Stimulated activated CD4-positive, alpha-beta T cell treated with anti-CD3 and anti-CD28 coated beads, TNF-alpha, amount 100 ng/mL, for 4 hours (primary cell): ENCODE measurements around the gene CELF2.
A peak's percentile ranks its signal among the peaks of the same experiment; 100 is the strongest.

Source experiments
- DNase-seq, 3 experiments: peaks; one replicate each; pipeline ENCODE4 v3.0.0-alpha.2; 2020; ENCODE audit warnings: low read depth in 3 of 3

CELF2 gene

GRCh38 chr10:11223081-11223480 lies 205.4 kb downstream of the CELF2 start:
- DNase-seq: no peak

DNA sequence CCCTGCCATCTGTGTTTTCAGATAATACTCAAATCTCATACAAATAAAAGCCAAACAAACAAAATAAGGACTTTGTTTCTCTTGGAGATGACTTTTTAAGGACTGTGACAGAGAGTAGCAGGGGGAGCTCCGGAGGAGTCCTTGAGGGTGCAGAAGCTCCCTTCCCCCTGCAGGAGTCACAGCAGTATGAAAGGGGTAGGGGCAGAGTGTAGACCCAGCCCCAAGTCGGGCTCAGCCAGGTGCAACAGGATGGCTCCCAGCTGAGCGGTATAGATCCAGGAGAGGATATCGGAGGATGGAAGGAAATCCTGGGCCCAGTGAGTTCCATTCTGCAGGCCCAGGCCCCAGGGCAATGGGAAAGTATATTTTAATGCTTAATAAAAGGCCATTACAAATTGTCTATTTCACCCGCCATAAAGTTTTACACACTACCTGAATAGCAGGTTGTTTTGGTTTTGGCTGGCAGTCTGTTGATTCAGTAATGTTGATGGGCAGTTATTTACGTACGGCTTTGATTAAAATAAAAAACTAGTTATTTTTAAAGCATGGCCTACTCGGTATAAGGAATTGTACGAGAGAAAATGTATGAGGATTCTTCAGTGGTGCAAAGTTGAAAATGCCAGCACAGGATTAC lies 206.0 kb downstream of the CELF2 start:
- DNase-seq: no peak

- no peak for DNase-seq
Measured at GRCh38 chr10:11224321-11224720, 206.6 kb downstream of the CELF2 start.

- DNase-seq: no peak
Measured at GRCh38 chr10:11224792-11225416, 207.2 kb downstream of the CELF2 start.

DNA sequence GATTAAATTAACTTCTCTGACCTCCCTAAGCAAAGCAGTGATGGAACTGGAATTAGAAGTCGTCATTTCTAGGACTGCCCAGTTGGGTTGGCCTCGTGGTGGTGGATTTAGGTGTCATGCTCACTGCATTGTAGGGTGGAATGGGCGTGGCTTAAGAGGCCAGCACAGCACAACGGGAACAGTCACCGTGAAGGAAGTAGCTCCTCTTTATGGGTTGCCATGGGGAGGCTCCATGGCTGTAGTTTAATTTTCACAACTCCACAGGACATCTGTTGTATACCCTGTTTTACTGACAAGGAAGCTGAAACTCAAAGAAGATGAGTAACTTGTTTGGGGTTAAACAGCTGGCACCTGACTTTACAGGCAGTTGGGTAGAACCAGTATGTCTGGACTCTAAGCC lies 208.3 kb downstream of the CELF2 start:
- DNase-seq: peak in 2 of 3 experiments; percentile 32 to 36

GRCh38 chr10:11227103-11227502 lies 209.4 kb downstream of the CELF2 start:
- no peak for DNase-seq

DNA sequence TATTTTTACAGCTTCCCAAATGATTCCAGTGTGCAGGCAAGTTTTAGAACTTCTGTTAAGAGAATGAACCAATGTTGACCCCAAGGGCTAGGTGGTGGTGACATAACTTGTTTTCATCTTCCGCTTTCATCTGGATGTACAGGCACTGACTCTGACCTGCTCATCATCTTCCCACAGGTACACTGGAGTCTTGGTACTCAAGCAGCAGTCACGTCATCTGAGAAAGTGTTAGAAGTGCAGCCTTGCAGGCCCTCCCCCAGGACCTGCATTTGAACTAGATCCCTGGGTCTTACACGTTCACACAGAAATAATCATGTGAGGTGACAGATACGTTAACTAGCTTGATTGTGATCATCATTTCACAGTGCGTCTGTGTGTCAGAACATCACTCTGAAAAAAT lies 212.2 kb downstream of the CELF2 start:
- no peak for DNase-seq

GRCh38 chr10:11230498-11231167 lies 213.0 kb downstream of the CELF2 start:
- no peak for DNase-seq

DNA sequence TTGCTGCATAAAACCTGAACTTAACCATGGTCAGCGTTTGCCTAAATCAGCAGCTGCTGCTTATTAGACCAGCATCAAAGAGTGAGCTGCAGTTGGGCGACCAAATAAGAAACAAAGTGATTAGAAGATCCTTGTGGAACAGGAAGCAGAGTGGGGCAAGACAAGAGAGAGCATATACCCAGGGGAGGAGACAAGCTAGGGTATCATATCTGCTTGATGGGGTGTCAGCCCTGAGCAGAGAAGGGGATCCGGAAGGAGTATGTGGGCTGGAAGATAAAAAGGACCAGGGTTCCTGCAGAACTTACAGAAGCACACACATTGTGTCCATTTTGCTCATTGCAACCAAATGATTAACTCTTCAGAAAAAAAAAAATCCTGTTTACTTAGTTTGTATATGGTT lies 213.6 kb downstream of the CELF2 start:
- DNase-seq: no peak

DNA sequence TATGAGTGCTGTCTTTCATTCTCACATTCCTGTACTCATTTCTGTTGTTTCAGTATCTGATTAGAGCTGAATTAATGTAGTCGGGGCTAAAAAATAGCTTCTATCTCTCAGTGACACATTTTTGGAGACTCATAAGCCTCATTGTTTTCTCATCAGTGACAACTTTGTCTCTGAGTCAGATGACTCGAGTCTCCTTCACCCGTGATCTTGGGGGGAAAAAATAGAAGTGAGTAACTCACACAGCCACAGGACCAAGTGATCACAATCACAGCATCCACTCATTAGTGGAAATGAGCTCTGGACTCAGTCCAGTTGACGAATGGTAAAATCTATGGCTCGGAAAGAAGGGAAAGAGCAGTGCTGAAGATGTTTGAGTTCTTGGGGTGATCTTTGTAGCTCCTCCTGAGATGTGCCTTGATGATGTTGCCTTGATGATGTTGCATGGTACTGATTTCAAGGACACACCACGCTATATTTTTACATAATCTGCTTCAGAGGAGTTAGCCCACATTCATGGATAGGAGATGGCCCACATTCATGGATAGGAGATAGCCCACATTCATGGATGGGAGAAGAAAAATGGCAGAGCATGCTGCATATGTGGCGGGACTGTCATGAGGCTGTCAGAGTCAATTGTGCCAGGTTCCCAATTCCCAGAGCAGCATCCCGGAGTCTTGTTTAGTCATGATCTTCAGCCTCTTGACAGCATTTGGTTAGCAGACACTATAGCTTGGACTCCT lies 214.7 kb downstream of the CELF2 start:
- DNase-seq: no peak

- no peak for DNase-seq
Measured at GRCh38 chr10:11234857-11235531, 217.3 kb downstream of the CELF2 start.

- no peak for DNase-seq
Measured at GRCh38 chr10:11235771-11236170, 218.1 kb downstream of the CELF2 start.

GRCh38 chr10:11236234-11236633 lies 218.6 kb downstream of the CELF2 start:
- DNase-seq: no peak

GRCh38 chr10:11237571-11237970 lies 219.9 kb downstream of the CELF2 start:
- no peak for DNase-seq

GRCh38 chr10:11238893-11239292 lies 221.2 kb downstream of the CELF2 start:
- DNase-seq: no peak

- DNase-seq: no peak
Measured at GRCh38 chr10:11240641-11241040, 223.0 kb downstream of the CELF2 start.

DNA sequence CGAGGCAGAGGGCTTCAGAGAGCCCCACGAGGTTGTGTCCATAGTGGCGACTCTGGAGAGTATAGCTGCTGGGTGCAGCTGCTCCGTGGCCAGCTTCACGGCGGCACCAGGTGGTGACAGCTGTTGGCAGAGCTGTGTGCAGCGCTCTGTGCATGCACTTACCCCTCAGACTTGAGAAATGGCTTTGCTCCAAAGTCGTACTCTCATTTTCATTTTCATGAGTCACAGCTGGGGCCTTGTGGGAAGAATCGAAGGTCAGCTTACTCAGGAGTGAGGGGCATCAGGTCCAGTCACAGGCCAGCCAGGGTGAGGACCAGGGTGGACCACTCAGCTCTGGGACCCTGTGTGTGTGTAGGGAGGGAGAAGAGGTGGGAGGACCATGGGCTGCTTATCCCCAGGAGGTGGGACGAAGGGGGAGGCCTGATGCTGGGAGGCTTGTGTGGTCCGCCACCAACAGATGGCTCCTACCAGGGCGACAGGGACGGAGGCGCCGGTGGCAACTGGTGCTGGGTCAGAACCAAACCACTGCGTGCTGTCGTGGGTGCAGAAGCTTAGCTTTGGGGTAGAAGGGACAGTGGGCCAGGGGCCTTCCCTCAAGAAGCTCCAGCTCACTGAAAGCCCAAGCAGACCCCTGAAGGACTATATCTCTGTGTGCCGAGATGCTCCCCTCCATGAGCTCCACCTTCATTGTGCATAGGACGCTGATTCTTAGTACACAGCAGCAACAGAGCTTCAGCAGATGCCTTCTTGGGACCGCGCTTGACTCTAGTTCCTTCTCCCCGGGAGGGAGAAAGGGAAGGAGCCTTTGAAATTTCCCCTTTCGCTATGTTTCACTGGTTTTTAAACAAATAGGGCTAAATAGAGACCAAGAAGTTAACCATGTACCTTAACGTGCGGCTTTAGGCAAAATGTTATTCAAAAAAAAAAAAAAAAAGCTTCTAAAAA lies 225.0 kb downstream of the CELF2 start:
- no peak for DNase-seq

DNA sequence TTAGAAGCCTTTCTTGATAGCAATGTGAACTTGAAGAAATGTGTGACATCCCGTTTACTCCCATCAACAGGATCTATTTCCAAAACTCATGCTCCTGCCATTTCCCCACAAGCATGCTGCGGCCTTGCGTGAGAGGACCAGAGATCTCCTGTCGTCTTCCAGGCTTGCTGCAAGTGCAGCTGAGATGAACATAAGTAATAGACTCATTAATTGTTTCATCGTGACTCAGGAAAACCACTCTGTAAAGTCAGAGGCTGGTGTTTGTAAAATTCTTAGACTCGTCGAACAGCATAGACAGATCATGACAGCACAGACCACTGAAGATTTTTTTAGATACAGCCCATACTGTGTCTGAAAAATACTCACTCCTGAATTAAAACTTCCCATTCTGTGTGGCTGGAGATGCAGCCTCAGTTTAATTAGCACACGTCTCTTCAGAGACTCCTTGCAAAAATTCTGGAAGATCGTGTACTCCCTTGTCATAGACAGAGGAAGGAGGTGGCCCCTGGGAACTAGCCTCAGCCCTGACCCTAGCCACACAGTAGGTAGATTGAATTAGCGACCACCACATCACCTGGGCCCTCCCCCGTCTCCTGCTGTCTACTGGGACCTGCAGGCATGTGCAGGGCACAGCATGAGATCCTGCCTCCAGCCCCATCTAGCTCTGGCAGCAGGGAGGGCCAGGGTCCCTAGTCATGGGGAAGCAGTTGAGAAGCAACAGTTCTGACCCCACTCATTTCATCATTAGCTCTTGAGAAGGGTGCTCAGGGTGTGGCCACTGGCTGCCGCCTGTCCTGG lies 226.0 kb downstream of the CELF2 start:
- DNase-seq: no peak

DNA sequence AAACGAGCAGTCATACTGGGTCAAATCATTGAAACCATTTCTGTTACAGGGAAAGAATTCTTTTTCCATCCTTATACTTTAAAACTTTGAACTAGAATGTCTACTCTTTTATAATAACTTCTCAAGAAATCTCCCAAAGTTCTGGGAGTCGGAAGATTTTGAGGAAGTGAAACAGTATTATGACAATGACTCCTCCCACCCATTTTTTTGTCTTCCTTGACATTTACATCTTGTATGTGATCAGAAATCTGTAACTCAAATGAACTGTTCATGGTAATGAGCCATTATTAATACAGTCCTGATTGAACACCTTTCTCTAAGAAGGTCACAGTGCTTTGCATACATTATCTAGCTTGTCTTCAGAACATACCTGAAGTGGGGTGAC lies 227.4 kb downstream of the CELF2 start:
- no peak for DNase-seq

DNA sequence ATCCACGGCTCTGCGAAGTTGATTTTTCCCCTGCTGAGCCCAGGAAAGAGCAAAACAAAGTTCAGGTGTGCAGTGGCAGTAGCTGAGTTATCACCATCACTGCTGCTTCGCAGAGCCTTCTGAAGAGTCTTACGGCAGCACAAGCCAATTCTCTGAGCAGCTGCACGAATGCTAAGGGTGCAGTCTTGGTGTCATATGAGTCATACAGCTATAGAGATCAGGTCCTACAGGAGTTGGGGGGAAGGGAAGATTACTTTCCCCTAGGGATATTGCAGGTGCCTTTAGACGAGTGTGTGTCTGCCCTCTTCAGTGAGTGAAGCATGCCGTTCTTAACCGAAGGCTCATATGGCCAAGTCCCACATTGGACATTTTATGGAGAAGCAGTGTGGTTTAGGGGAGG lies 227.8 kb downstream of the CELF2 start:
- DNase-seq: no peak
